Ovary (tissue), 3 donors: ENCODE measurements around the gene AKAP6.

ENCODE experiments used
- CTCF ChIP-seq, 3 donors: fragments of 450-650 bp in 2 of 3; fragments of 200-600 bp in 1 of 3; IDR thresholded peaks; one replicate each; pipeline versions ENCODE4 v1.5.1 to v1.8.0; 2016 to 2022; ENCODE audit warnings: antibody characterized with exemption in 3 of 3, mild to moderate bottlenecking in 1 of 3
- POLR2A ChIP-seq: fragments of 450-650 bp; IDR thresholded peaks from one replicate; pipeline ENCODE4 v1.6.1; 2017; ENCODE audit warnings: antibody characterized with exemption, mild to moderate bottlenecking, moderate library complexity
- donor health status: DM: no; HTN: no; CAD: no.

DNA sequence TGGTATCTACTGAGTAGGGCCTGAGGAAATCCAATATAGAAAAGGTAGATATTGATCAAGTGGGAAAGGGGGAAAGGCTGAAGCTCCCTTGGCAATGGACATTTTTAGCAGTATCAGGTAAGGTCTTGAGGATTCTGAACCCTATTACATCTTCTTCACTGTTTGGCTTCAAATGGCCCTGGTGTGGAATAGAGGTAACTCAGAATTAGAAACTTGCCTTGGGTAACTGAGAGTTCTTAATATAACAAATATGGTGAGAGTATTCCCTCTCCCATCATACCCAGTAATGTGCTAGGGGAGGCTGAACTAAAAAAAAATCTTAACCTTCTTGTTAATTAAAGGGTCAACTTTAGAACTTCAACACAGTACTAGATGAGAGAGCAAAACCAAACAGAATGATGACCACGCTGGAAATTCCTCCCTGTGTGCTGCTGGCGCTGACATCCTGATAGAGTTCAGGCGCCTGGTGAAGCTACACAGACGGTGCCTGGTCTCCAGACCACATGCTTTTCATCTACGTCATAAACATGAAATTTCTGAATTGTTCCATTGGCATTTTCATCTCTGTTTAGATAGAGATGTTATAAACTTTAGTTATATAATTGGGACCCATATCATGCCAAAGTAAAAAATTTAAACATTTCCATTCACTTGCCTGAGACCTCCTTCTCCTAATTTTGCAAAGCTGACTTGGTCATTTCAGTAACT is 128.3 kb downstream of the AKAP6 start:
- TF ChIP-seq CTCF (IDR thresholded peaks at IDR 0.05) = no peak
- no peak for TF ChIP-seq POLR2A
